ENCODE data around the gene IGSF21.

DNA sequence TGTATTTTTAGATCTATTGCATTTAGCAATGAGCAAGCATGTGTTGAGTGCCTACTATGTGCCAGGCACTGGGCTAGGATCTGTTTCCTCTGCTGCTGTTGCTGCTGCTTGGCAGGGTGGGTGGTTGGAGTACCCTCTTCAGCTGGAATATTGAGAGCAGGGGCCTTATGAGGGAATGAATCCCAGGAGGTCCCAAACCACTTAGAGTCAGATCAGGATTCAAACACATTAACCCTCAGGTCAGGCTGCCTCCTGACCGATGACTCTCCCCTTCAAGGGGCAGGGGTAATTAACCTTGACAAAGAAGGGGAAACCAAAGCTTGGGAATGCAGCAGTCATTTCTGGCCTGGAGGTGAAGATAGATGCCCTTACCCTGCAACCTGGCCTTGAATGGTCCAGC lies 138.0 kb downstream of the IGSF21 start:
- TF ChIP-seq ZNF70 (CRISPR knock-in tag; IDR thresholded peaks at IDR 0.05) (no peak), GLIS3 (CRISPR knock-in tag; IDR thresholded peaks at IDR 0.05) (no peak), ARNTL (CRISPR knock-in tag; IDR thresholded peaks at IDR 0.05; ENCODE audit: borderline replicate concordance, low read depth) (no peak), SNAI2 (CRISPR knock-in tag; IDR thresholded peaks at IDR 0.05) (no peak), PPARA (CRISPR knock-in tag; IDR thresholded peaks at IDR 0.05; ENCODE audit: borderline replicate concordance) (no peak), ZNF8 (CRISPR knock-in tag; IDR thresholded peaks at IDR 0.05) (no peak), TOX (CRISPR knock-in tag; IDR thresholded peaks at IDR 0.05; ENCODE audit: borderline replicate concordance) (no peak), PATZ1 (CRISPR knock-in tag; IDR thresholded peaks at IDR 0.05; ENCODE audit: borderline replicate concordance) (no peak)
- TF ChIP-seq, protein P1, sequence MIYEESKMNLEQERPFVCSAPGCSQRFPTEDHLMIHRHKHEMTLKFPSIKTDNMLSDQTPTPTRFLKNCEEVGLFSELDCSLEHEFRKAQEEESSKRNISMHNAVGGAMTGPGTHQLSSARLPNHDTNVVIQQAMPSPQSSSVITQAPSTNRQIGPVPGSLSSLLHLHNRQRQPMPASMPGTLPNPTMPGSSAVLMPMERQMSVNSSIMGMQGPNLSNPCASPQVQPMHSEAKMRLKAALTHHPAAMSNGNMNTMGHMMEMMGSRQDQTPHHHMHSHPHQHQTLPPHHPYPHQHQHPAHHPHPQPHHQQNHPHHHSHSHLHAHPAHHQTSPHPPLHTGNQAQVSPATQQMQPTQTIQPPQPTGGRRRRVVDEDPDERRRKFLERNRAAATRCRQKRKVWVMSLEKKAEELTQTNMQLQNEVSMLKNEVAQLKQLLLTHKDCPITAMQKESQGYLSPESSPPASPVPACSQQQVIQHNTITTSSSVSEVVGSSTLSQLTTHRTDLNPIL (CRISPR knock-in tag; IDR thresholded peaks at IDR 0.05; ENCODE audit: low read depth), result no peak

Data from SK-N-SH treated with all-trans-retinoic acid at 6 μM for 48 hours (cell line).